Mammary epithelial cell (primary cell): ENCODE results near the gene EFHD1.
A peak's percentile ranks its signal among the peaks of the same experiment; 100 is the strongest.

Experiments used
- EZH2 ChIP-seq: IDR thresholded peaks from 2 replicates; pipeline ENCODE4 v1.6.1; 2012; ENCODE audit warnings: low read length, inconsistent platforms, borderline replicate concordance
- TF ChIP-seq, protein P1 (sequence below), 2 donors: IDR thresholded peaks in 1 of 2; conservative IDR thresholded peaks in 1 of 2; 2 replicates each; pipeline ENCODE4 v1.5.1; 2011 to 2012; ENCODE audit warnings: inconsistent platforms in 2 of 2, low read length in 2 of 2, mild to moderate bottlenecking in 2 of 2, control low read depth in 1 of 2, low read depth in 1 of 2; ENCODE audit not compliant: insufficient read depth in 1 of 2; ENCODE audit errors: extremely low read depth in 1 of 2

- TF ChIP-seq EZH2, result peak; percentile 51
- TF ChIP-seq, protein P1, sequence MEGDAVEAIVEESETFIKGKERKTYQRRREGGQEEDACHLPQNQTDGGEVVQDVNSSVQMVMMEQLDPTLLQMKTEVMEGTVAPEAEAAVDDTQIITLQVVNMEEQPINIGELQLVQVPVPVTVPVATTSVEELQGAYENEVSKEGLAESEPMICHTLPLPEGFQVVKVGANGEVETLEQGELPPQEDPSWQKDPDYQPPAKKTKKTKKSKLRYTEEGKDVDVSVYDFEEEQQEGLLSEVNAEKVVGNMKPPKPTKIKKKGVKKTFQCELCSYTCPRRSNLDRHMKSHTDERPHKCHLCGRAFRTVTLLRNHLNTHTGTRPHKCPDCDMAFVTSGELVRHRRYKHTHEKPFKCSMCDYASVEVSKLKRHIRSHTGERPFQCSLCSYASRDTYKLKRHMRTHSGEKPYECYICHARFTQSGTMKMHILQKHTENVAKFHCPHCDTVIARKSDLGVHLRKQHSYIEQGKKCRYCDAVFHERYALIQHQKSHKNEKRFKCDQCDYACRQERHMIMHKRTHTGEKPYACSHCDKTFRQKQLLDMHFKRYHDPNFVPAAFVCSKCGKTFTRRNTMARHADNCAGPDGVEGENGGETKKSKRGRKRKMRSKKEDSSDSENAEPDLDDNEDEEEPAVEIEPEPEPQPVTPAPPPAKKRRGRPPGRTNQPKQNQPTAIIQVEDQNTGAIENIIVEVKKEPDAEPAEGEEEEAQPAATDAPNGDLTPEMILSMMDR (conservative IDR thresholded peaks at IDR 0.05 in 1 of 2, IDR thresholded peaks at IDR 0.05 in 1 of 2; ENCODE audit: extremely low read depth in 1 of 2, insufficient read depth in 1 of 2, low read depth in 1 of 2, low read length in 2 of 2), result no peak
Observed at GRCh38 chr2:232634206-232635150, 1.1 kb downstream of the EFHD1 start.
